HG03139 (cell line): ENCODE measurements around the gene ATP5F1C.
"Not testable (repeated sequence)": the region's sequence is repeated elsewhere in the genome, so short reads cannot be mapped to it uniquely, and the experiment has no call there.

Source experiments
- ATAC-seq: cut with Tn5 transposase; IDR thresholded peaks from one replicate; pipeline ENCODE4 v1.9.1; 2021; ENCODE audit not compliant: unreplicated experiment

ATP5F1C gene

DNA sequence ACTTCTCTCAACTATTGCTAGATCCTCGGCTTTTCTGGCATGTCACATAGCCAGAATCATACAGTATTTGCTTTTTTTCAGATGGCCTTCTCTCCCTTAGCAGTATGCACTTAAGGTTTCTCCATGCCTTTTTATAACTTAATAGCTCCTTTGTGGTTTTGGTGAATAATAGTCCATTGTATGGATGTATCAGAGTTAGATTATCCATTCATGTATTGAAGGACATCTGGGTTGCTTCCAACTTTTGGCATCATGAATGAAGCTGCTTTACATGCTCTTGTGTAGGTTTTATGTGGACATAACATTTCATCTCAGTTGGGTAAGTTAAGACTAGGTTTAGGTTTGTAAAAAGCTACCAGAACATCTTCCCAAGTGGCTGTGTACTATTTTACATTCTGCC, 4.6 kb downstream of the ATP5F1C start:
- no peak for ATAC-seq

DNA sequence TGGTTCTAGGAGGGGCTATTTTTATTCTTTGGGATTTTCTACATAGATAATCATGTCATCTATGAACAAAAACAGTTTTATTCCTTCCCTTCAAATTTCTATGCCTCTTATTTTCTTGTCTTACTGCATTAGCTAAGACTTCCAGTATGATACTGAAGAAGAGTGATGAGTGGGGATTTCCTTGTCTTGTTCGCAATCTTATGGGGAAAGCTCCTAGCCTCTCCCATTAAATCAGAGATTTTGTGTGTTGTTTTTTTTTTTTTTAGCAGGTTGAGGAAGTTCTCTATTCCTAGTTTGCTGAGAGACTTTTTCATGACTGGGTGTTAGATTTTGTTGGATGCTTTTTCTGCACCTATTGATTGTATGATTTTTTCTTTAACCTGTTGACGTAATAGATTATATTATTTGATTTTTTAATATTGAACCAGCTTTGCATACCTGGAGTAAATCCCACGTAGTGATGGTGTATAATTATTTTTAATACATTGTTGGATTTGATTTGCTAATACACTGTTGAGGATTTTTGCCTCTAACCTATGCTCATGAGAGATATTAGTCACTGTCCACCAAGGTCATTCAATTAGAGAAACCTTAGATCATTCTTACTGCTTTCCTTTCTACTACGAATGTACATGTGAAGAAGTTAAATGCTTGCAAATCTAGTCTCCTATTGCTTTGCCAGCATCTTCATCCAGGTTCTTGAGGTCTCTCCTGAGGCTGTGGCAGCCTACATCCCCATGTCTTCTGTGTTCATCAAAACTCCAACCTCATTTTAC, 6.5 kb downstream of the ATP5F1C start:
- ATAC-seq = no peak

DNA sequence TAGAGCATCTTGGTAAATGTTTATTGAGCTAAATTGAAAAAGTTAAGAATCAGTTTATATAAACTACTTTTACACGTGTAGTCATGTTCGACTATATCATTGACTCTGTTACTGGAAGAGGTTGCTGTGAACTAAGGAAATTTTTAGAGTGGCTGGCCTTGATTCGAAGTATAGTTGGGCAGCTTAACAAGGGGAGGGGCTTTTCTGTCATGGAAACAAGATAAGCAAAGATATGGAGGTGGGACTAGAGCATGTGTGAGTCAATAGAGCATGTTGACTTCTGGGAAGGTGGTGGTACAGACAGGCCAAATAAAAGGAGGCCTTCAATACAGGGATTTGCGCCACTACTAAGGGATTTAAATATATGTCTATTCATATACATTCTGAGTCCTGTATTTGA, 7.6 kb downstream of the ATP5F1C start:
- no peak for ATAC-seq

DNA sequence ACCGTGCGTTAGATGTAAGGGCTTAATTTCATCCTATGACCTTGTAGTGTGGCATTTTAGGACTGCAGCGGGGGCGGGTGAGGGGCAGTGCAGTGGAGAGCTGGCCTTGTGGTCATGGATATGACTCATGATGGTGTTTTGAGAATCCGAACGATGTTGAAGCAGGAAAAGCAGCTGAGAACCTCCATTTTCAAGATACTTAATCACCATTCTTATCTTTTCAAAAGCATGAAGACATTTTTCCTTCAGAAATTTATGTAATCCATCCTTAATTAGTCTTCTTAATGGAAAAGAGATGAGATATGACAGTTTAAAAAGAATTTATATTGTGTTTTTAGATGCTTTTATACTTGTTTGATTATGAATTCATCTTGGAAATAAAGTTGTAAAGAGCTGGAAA, 9.6 kb downstream of the ATP5F1C start:
- no peak for ATAC-seq

DNA sequence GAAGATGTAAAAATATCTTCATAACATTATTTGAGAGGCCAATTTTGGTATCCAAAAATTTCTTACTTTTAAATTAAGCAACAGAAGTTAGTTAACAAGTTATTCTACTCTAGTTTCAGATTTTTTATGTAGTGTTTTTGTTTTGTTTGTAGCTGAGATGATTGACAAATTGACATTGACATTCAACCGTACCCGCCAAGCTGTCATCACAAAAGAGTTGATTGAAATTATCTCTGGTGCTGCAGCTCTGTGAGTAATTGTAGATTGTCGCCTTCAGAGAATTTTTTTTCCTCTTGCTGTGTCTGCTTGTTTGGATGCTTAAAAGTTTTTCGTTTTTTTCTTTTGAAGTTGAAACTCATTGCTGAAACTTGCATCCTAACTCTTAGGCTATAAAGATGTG, 14.6 kb downstream of the ATP5F1C start:
- ATAC-seq = no peak

DNA sequence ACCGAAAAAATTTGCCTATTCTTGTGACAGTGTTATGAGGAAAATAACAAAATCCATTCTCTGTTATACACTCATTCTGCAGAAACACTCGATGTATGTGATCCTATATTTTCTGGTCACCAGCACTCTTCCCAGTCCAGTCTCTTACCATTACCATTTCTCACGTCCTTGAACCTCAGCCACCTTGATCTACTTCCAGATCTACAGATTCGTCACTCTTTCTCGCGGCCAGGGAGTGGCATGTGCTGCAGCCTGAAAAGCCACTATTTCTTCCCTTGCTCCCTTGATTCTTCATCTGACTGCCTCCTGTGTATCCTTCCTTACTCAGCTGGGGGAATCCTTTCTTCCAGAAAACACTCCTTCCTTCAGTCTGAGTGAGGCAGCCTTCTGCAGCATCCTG, 16.2 kb downstream of the ATP5F1C start:
- no peak for ATAC-seq

DNA sequence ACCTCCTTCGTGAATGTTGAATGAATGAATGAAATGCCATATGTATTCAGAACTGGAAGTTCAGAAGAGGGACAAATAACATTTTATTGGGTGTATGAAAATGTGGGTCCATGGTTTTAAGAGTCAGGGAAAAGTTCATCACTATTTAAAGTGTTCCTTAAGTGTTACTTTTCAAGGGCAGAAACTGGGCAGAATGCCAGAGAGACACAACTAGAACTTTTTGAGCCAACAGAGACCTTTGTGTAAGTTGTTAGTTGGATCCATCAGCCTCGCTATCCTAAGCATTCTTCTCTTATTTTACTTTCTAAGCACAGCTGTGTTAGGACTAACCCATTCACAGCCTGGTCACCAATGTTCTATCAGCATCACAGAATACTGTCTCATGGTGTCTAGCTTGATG, 16.8 kb downstream of the ATP5F1C start:
- ATAC-seq = no peak

DNA sequence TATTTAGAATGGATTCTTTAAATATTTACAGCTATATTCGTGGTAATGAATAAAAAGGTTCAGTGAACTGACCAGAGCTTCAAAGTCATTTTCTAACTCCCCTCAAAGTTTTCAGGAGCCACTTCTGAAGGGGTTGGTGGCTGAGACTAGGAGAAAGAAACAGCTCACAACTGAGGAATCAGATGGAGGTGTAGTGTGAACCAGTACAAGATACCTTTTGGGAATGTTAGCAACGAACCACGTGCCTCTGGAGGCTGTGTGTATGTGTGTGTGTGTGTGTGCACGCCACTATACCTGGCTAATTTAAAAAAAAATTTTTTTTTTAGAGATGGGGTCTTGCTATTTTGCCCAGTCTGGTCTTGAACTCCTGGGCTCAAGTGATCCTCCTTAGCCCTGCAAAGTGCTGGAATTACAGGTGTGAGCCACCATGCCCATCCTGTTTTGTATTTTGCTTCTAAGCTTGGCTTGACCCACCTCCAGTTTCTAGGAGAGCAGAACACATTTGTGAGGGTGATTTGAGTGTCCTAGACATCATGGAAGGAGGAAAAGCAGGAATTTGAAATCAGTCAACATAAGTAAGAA, 20.8 kb downstream of the ATP5F1C start:
- no peak for ATAC-seq

DNA sequence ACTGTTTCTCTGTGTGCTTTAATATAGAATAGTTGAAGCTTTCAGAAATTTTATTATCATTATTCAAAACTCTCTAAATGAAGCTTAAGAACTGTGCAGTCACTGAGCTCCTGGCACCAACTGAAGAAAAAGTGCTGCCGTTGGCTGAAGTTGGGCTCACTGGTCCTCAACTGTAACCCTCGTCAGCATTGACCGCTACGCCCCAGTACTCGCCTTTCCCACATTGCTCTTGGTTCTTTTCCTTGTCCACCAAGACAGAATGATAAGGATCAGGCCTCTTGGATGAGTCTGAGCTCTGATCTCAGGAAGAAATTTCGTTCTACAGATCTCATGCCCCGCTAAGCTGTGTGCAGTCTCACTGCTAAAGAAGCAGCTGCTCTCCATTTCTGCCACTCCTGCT, 22.5 kb downstream of the ATP5F1C start:
- ATAC-seq = no peak

DNA sequence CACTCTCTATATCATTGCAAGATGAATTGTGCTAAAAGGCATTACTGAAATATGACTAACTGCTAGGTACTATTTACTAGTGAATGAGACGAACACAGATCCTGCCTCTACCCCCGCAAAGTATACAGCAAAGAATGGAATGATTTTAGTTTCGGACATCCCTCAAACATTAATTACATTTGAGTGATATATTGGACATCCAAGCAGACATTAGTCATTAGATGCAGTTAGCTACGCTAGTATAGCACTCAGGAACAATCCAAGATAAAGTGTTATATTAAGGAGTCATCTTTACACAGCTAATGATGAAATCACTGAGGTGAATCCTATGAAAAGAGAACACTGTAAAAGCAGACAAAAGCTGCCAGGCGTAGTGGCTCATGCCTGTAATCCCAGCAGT, 23.0 kb downstream of the ATP5F1C start:
- ATAC-seq = no peak

DNA sequence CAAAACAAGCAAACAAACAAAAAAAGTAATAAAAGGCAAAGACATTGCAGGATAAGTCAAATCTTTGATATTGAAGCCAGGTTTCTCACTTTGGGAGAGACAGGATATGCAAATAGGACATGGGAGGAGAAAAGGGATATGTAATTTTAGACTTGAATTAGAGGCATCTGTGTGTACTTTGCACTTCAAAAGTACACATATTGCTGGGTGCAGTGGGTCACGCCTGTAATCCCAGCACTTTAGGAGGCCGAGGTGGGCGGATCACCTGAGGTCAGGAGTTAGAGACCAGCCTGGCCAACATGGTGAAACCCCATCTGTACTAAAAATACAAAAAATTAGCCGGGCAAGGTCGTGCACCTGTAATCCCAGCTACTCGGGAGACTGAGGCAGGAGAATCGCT, 23.8 kb downstream of the ATP5F1C start:
- ATAC-seq = not testable (repeated sequence)

DNA sequence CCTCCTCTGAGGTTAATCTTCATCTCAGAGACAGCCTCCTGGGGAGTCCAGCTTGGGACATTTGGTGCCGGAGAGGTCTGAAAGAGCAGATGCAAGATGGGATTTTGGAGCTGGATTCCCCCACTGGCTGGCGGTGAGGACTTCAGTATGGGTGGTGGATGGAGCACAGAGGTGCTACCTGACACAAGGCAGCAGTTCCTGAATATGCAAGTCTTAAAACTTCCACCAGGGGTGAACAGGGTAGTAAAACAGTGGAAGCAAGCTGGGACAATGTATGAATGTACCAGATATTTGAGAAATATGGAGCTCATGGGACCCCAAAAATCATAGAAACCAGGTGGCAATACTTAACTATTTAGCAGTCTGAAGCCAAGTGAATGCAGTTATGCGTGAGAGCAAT, 25.5 kb downstream of the ATP5F1C start:
- ATAC-seq = no peak

DNA sequence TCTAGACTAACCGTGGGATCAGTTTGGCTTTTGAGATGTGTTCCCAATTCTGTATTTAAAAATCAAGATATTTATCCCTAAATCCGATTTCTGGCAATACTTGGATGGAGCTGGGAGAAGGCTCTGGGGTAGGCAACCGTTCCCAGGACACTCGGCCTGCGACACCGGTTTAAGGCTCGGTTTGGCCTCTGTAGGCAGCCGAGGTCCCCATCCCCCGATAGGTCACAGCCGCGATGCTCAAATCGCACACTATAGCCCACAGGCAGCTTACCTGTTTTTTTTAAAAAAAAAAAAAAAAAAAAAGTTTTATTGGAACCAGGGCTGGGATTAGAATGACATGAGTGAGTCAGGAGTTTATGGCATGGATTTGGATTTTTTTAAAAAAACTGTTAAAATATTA, 29.6 kb downstream of the ATP5F1C start:
- ATAC-seq = no peak

DNA sequence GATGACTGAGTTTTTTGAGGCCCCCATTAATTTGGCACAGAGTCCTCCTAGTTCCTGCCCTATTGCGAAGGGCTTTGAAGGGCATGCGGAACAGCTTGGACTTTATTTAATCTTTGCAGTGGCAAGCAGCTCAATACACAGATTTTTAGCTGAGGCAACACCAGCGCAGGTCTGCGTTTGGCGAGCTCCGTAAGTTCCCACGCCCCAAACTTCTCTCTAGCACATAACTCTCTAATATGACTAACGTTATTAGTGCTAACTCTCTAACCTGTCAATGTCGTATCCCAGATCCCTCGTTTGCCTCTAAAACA, 30.0 kb downstream of the ATP5F1C start:
- no peak for ATAC-seq

DNA sequence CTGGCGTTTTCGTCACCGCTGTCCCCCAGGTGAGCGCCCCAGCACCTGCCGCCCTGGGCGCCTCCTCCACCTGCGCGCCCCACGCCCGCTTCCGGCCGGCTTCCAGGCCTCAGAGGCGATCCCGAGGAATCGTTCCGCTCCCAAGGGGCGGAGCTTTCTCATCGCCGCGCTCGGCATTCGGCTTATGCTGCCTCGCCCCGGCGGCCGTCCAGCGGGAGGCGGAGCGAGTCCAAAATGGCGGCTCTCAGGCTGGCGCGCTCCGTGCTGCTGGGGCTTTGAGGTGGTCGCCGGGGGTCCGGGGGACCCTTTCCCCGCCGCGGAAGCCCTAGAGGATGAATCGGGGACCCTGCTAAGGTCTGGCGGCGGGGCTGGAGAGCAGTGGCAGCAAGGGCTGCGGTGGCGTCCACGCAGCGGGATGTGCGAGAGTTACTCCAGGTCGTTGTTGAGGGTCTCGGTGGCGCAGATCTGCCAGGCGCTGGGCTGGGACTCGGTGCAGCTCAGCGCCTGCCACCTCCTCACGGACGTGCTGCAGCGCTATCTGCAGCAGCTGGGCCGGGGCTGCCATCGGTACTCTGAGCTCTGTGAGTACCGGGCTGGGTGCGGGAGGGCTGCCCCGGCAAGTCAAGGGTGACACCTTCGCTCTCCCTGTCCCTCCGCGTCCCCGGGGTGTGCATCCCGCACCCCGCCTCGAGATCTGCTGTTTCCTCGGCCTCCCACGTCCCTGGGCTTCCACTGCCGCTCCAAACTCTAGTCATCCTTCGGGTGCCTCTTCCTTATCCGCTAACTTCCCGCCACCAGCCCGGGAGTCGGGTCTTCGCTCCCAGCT, 30.5 kb downstream of the ATP5F1C start, which contains the start of gene TAF3:
TSS of gene TAF3 (plus strand) at position 211 of the 826 bp plus-strand sequence. CDS start at position 416, 205 bp downstream.
- peak; percentile 82 for ATAC-seq

DNA sequence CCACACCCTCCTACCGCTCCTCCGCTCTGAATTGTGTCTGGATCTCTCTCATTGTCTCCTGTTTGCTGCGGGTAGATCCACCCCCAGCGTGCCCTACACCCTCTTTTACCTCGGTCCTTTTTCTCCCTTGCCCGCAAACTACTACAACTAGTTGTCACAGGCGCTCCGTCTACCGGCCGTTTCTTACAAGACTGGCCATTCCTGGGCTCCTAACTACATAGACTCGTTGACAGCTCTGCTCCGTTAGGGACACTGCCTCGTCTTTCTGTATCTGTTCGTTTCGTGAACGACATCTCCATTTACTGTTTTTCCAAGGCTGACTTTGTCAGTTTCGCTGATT, 31.1 kb downstream of the ATP5F1C start:
- peak; percentile 40 for ATAC-seq

DNA sequence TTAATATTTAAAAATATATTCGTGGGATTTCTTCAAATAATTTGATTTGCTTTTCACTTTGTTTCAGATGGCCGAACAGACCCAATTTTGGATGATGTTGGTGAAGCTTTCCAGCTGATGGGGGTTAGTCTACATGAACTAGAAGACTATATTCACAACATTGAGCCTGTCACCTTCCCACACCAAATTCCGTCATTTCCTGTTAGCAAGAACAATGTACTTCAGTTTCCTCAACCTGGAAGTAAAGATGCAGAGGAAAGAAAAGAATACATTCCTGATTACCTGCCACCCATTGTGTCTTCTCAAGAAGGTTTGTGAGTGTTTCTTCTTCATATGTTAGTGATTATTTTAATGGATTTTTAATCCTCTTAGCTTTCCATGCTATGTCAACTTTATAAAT, 36.3 kb downstream of the ATP5F1C start:
- no peak for ATAC-seq

DNA sequence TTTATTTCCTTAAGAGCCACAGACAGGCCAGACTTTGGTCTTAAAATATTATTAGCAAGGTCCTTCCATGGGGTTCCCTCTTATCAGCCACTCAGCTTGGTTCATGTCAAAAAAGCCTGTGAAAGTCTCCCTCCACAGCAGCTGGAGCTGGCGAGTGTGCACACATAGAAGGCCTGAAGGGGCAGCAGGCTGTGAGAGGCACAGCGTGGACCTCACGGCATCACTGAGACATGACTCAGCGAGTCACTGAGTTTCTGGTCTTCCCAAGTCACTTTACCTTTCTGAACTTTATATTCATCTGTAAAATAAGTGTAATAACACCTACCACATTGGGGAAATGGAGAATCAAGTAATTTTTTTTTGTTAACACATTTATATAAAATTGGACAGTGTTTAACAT, 39.0 kb downstream of the ATP5F1C start:
- ATAC-seq = no peak

DNA sequence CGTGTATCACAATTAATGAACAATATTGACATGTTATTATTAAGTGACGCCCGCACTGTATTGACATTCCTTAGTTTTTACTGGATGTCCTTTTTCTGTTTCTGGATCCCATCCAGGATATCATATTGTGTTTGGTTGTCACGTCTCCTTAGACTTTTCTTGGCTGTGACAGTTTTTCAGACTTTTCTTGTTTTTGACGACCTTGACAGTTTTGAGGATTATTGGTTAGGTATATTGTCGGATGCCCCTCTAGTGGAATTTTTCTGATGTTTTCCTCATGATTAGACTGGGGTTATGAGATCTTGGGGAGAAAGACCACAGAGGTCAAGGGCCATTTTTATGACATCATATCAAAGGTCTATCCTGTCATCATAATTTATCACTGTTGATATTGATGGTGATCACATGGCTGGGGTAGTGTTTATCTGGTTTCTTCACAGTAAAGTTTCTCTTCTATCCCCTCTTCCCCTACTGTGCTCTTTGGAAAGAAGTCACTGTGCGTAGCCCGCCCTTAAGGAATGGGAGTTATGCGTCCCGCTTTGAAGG, 41.4 kb downstream of the ATP5F1C start:
- no peak for ATAC-seq

DNA sequence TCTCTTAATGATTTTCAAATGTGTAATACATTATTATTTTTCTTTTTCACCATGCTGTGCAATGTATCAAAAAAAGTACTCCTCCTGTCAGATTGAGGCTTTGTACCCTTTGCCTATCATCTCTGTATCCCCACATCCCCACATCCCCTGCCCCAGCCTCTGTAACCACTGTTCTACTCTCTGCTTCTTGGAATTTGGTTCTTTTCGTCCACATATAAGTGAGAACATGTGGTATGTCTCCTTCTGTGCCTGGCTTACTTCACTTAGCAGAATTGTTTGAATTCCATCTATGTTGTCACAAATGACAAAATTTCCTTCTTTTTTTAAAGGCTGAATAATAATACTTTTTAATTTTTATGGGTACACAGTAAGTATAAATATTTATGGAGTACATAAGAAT, 44.1 kb downstream of the ATP5F1C start:
- ATAC-seq = no peak

DNA sequence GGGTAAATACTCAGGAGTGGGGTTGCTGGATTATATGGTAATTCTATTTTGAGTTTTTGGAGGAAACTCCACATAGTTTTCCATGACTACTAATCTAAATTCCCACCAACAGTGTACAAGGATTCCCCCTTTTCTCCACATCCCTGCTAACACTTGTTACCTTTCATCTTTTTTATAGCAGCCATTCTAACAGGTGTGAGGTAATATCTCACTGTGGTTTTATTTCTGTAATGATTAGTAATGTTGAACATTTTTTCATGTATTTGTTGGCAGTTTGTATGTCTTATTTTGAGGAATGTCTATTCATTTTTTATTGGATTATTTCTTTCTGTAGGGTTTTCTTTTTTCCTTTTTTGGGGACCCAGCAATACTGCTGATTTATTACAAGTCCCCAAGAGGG, 45.2 kb downstream of the ATP5F1C start:
- no peak for ATAC-seq

DNA sequence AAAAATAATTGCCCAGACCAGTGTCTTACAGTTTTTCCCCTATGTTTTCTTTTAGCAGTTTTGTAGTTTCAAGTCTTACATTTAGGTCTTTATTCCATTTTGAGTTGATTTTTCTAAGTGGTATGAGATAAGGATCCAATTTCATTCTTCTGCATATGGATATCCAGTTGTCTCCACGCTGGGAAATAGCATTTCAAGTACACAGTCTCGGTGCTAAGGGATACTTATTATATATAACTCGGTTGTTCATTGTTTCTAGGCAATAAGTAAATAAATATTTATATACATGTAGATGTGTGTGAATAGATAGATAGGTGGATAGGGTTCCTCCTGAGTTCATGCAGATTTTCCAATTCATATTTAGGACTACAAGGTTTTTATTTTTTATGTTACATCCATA, 46.3 kb downstream of the ATP5F1C start:
- ATAC-seq = no peak
